Naive thymus-derived CD8-positive, alpha-beta T cell (primary cell): ENCODE measurements around the gene RIMBP2. TPM values are rescaled to one million over a fixed set of nuclear protein-coding genes. Genes with fewer than 3 reads are reported as not detected.
"Not testable (repeated sequence)": the region's sequence is repeated elsewhere in the genome, so short reads cannot be mapped to it uniquely, and the experiment has no call there.

Source experiments
- ATAC-seq, 2 donors: fragments of 150-1000 bp; cut with Tn5 transposase in 1 of 2; sonication (Bioruptor Pico), chemical (Tn5 transposase) in 1 of 2; 1 replicate in 1 of 2; 2 replicates in 1 of 2; pipeline ENCODE4 v1.10.0; 2021; ENCODE audit warnings: mild to moderate bottlenecking in 2 of 2, moderate library complexity in 2 of 2
- POLR2A ChIA-PET: fragments of 350-600 bp; sonication (Branson Sonifier 250); formaldehyde crosslinking; loops from one replicate; lab custom pipeline; 2021; ENCODE audit warnings: antibody characterized with exemption; lab: Charles Lee
- DNase-seq, 10 donors: peaks; one replicate each; pipeline versions ENCODE4 v3.0.0 to v3.0.0-alpha.2; 2020 to 2022
- H3K27ac Mint-ChIP-seq, 10 donors: one replicate each; pipeline ENCODE4 v1.8.0; 2020 to 2022; ENCODE audit warnings: mild to moderate bottlenecking in 10 of 10, mixed read lengths in 10 of 10, moderate library complexity in 4 of 10, inconsistent platforms in 1 of 10
- H3K27me3 Mint-ChIP-seq, 5 donors: one replicate each; pipeline ENCODE4 v1.8.0; 2021 to 2022; ENCODE audit warnings: mixed read lengths in 5 of 5
- H3K36me3 Mint-ChIP-seq, 3 donors: one replicate each; pipeline ENCODE4 v1.8.0; 2020 to 2022; ENCODE audit warnings: mixed read lengths in 3 of 3, mild to moderate bottlenecking in 2 of 3, inconsistent platforms in 1 of 3
- H3K4me1 Mint-ChIP-seq, 4 donors: one replicate each; pipeline ENCODE4 v1.8.0; 2021 to 2022; ENCODE audit warnings: mixed read lengths in 4 of 4
- H3K4me3 Mint-ChIP-seq, 10 donors: one replicate each; pipeline ENCODE4 v1.8.0; 2020 to 2022; ENCODE audit warnings: mild to moderate bottlenecking in 10 of 10, mixed read lengths in 10 of 10, moderate library complexity in 6 of 10, inconsistent platforms in 1 of 10
- H3K9me3 Mint-ChIP-seq, 9 donors: one replicate each; pipeline ENCODE4 v1.8.0; 2020 to 2022; ENCODE audit warnings: mixed read lengths in 9 of 9, mild to moderate bottlenecking in 3 of 9, inconsistent platforms in 1 of 9, moderate library complexity in 1 of 9
- polyA plus RNA-seq, 3 donors: library from polyadenylated mRNA; unstranded; fragments of 300-500 nt; fragmentation: Illumina TruSeq; gene quantifications; one replicate each; pipeline ENCODE4 v1.2.3, GENCODE V29; 2021
- total RNA-seq, 8 experiments: library from RNA in 2 of 8; stranded (reverse) in 2 of 8; gene quantifications; one replicate each; pipeline ENCODE4 v1.2.3 and lab custom pipeline; 2021 to 2026

The RIMBP2 gene
- total and polyA plus RNA-seq, 5 experiments from 2014 or later: not detected

GRCh38 chr12:130584475-130584874, 131.6 kb downstream of the RIMBP2 start:
- H3K36me3 Mint-ChIP-seq, ATAC-seq, H3K4me1 Mint-ChIP-seq, POLR2A ChIA-PET, H3K27ac Mint-ChIP-seq, H3K4me3 Mint-ChIP-seq, DNase-seq: not testable (repeated sequence)
- Mint-ChIP-seq H3K9me3 (peaks cover 0 to 20% (median 3%) of the 10 kb centered on the region in 9 donors), H3K27me3 (peaks cover 2 to 19% (median 6%) of the 10 kb centered on the region in 5 donors)

GRCh38 chr12:130583800-130584199, 132.3 kb downstream of the RIMBP2 start:
- H3K4me1 Mint-ChIP-seq: no peaks in the 10 kb centered on the region
- H3K9me3 Mint-ChIP-seq: peaks cover 0 to 20% (median 3%) of the 10 kb centered on the region in 9 donors
- H3K36me3 Mint-ChIP-seq: peaks cover 0 to 7% (median 2%) of the 10 kb centered on the region in 3 donors
- ATAC-seq: no peak
- H3K27ac Mint-ChIP-seq: no peak overlapping the region
- H3K4me3 Mint-ChIP-seq: no peak overlapping the region
- DNase-seq: no peak
- POLR2A ChIA-PET: no interaction called here
- peaks cover 2 to 13% (median 6%) of the 10 kb centered on the region in 5 donors for H3K27me3 Mint-ChIP-seq

GRCh38 chr12:130583317-130583716, 132.8 kb downstream of the RIMBP2 start:
- ATAC-seq (no peak), DNase-seq (no peak)
- Mint-ChIP-seq H3K4me1 (no peaks in the 10 kb centered on the region), H3K9me3 (peaks cover 0 to 17% (median 3%) of the 10 kb centered on the region in 9 donors), H3K27ac (no peak overlapping the region), H3K27me3 (peaks cover 2 to 10% (median 5%) of the 10 kb centered on the region in 5 donors), H3K36me3 (peaks cover 0 to 5% (median 2%) of the 10 kb centered on the region in 3 donors), H3K4me3 (no peak overlapping the region)
- POLR2A ChIA-PET: no interaction called here

- Mint-ChIP-seq H3K9me3 (peaks cover 0 to 12% (median 3%) of the 10 kb centered on the region in 9 donors), H3K27ac (no peak overlapping the region), H3K4me3 (no peak overlapping the region), H3K36me3 (no peaks in the 10 kb centered on the region), H3K4me1 (no peaks in the 10 kb centered on the region), H3K27me3 (peaks cover 0 to 3% (median 2%) of the 10 kb centered on the region in 5 donors)
- ATAC-seq (no peak), DNase-seq (no peak)
- POLR2A ChIA-PET: no interaction called here
Observed at GRCh38 chr12:130582286-130582685, 133.8 kb downstream of the RIMBP2 start.

- Mint-ChIP-seq H3K27ac (no peak overlapping the region), H3K4me3 (no peak overlapping the region), H3K4me1 (no peaks in the 10 kb centered on the region), H3K36me3 (no peaks in the 10 kb centered on the region), H3K27me3 (peaks cover 0 to 3% (median 2%) of the 10 kb centered on the region in 5 donors), H3K9me3 (peaks cover 0 to 12% (median 3%) of the 10 kb centered on the region in 9 donors)
- POLR2A ChIA-PET: no interaction called here
- DNase-seq (no peak), ATAC-seq (no peak)
Observed at GRCh38 chr12:130581782-130582181, 134.3 kb downstream of the RIMBP2 start.

- no peak for DNase-seq
- ATAC-seq: no peak
- H3K27ac Mint-ChIP-seq: no peak overlapping the region
Observed at GRCh38 chr12:130579231-130579630, 136.9 kb downstream of the RIMBP2 start.

GRCh38 chr12:130577351-130577750, 138.7 kb downstream of the RIMBP2 start:
- POLR2A ChIA-PET: no interaction called here
- H3K27me3 Mint-ChIP-seq: peaks cover 0 to 15% (median 2%) of the 10 kb centered on the region in 5 donors
- H3K4me3 Mint-ChIP-seq: no peak overlapping the region
- peaks cover 0 to 6% (median 0%) of the 10 kb centered on the region in 9 donors for H3K9me3 Mint-ChIP-seq
- no peak overlapping the region for H3K27ac Mint-ChIP-seq
- H3K4me1 Mint-ChIP-seq: no peaks in the 10 kb centered on the region
- DNase-seq (no peak), ATAC-seq (no peak)
- no peaks in the 10 kb centered on the region for H3K36me3 Mint-ChIP-seq

More at GRCh38 chr12:130579231-130579630, 136.9 kb downstream of the RIMBP2 start:
- Mint-ChIP-seq H3K4me3 (no peak overlapping the region), H3K27me3 (peaks cover 0 to 8% (median 2%) of the 10 kb centered on the region in 5 donors), H3K36me3 (no peaks in the 10 kb centered on the region), H3K4me1 (no peaks in the 10 kb centered on the region), H3K9me3 (peaks cover 0 to 6% (median 0%) of the 10 kb centered on the region in 9 donors)
- POLR2A ChIA-PET: no interaction called here

GRCh38 chr12:130576371-130576816, 139.7 kb downstream of the RIMBP2 start:
- ATAC-seq (no peak), DNase-seq (no peak)
- POLR2A ChIA-PET: no interaction called here
- H3K27ac Mint-ChIP-seq: no peak overlapping the region
- peaks cover 0 to 6% (median 0%) of the 10 kb centered on the region in 9 donors for H3K9me3 Mint-ChIP-seq
- peaks cover 0 to 17% (median 2%) of the 10 kb centered on the region in 5 donors for H3K27me3 Mint-ChIP-seq
- H3K4me3 Mint-ChIP-seq: no peak overlapping the region
- H3K4me1 Mint-ChIP-seq: no peaks in the 10 kb centered on the region
- H3K36me3 Mint-ChIP-seq: no peaks in the 10 kb centered on the region

- H3K27me3 Mint-ChIP-seq: peaks cover 0 to 14% (median 2%) of the 10 kb centered on the region in 5 donors
- peaks cover 0 to 3% (median 0%) of the 10 kb centered on the region in 9 donors for H3K9me3 Mint-ChIP-seq
- no peak overlapping the region for H3K27ac Mint-ChIP-seq
- no peak for DNase-seq
- no peak overlapping the region for H3K4me3 Mint-ChIP-seq
- no peak for ATAC-seq
- POLR2A ChIA-PET: no interaction called here
- peaks cover 0 to 8% (median 0%) of the 10 kb centered on the region in 4 donors for H3K4me1 Mint-ChIP-seq
- H3K36me3 Mint-ChIP-seq: no peaks in the 10 kb centered on the region
Observed at GRCh38 chr12:130574402-130574801, 141.7 kb downstream of the RIMBP2 start.

- ATAC-seq (no peak), DNase-seq (no peak)
- Mint-ChIP-seq H3K27me3 (peaks cover 0 to 14% (median 2%) of the 10 kb centered on the region in 5 donors), H3K9me3 (peaks cover 0 to 2% (median 0%) of the 10 kb centered on the region in 9 donors), H3K36me3 (no peaks in the 10 kb centered on the region), H3K27ac (no peak overlapping the region), H3K4me1 (peaks cover 0 to 8% (median 0%) of the 10 kb centered on the region in 4 donors), H3K4me3 (no peak overlapping the region)
- POLR2A ChIA-PET: no interaction called here
Observed at GRCh38 chr12:130573766-130574165, 142.3 kb downstream of the RIMBP2 start.

- POLR2A ChIA-PET: no interaction called here
- DNase-seq (no peak), ATAC-seq (no peak)
- no peak overlapping the region for H3K27ac Mint-ChIP-seq
- no peaks in the 10 kb centered on the region for H3K36me3 Mint-ChIP-seq
- peaks cover 0 to 14% (median 2%) of the 10 kb centered on the region in 5 donors for H3K27me3 Mint-ChIP-seq
- no peak overlapping the region for H3K4me3 Mint-ChIP-seq
- peaks cover 0 to 8% (median 0%) of the 10 kb centered on the region in 4 donors for H3K4me1 Mint-ChIP-seq
- peaks cover 0 to 2% (median 0%) of the 10 kb centered on the region in 9 donors for H3K9me3 Mint-ChIP-seq
Observed at GRCh38 chr12:130573235-130573634, 142.9 kb downstream of the RIMBP2 start.

GRCh38 chr12:130572553-130572952, 143.5 kb downstream of the RIMBP2 start:
- POLR2A ChIA-PET: no interaction called here
- H3K36me3 Mint-ChIP-seq: no peaks in the 10 kb centered on the region
- peaks cover 0 to 14% (median 3%) of the 10 kb centered on the region in 5 donors for H3K27me3 Mint-ChIP-seq

GRCh38 chr12:130571734-130572133, 144.4 kb downstream of the RIMBP2 start:
- no peak for ATAC-seq
- H3K4me3 Mint-ChIP-seq: no peak overlapping the region

More at GRCh38 chr12:130572553-130572952, 143.5 kb downstream of the RIMBP2 start:
- Mint-ChIP-seq H3K4me3 (no peak overlapping the region), H3K4me1 (peaks cover 0 to 8% (median 0%) of the 10 kb centered on the region in 4 donors), H3K9me3 (peaks cover 0 to 3% (median 0%) of the 10 kb centered on the region in 9 donors), H3K27ac (no peak overlapping the region)
- DNase-seq (no peak), ATAC-seq (no peak)

More at GRCh38 chr12:130571734-130572133, 144.4 kb downstream of the RIMBP2 start:
- Mint-ChIP-seq H3K4me1 (peaks cover 0 to 8% (median 0%) of the 10 kb centered on the region in 4 donors), H3K27ac (no peak overlapping the region), H3K27me3 (peaks cover 0 to 14% (median 3%) of the 10 kb centered on the region in 5 donors), H3K36me3 (no peaks in the 10 kb centered on the region), H3K9me3 (peaks cover 0 to 5% (median 0%) of the 10 kb centered on the region in 9 donors)
- no peak for DNase-seq
- POLR2A ChIA-PET: no interaction called here
